Vagina (tissue), 2 donors: ENCODE data around the gene OR8D4.

Experiments used
- POLR2A ChIP-seq, 2 donors: fragments of 450-650 bp; IDR thresholded peaks; one replicate each; pipeline ENCODE4 v1.6.1; 2017; ENCODE audit warnings: antibody characterized with exemption in 2 of 2, mild to moderate bottlenecking in 2 of 2, moderate library complexity in 2 of 2
- POLR2AphosphoS5 ChIP-seq, 2 donors: sonication (generic); formaldehyde crosslinking; IDR thresholded peaks; one replicate each; pipeline ENCODE4 v1.9.0; 2017; ENCODE audit warnings: antibody characterized with exemption in 2 of 2, mild to moderate bottlenecking in 2 of 2, low read depth in 1 of 2; ENCODE audit not compliant: insufficient read depth in 1 of 2
- TF ChIP-seq, protein P1 (sequence below), 3 experiments: fragments of 450-650 bp in 2 of 3; fragments of 200-600 bp in 1 of 3; sonication (generic) in 1 of 3; IDR thresholded peaks; one replicate each; pipeline ENCODE4 v1.5.1; 2017 to 2019; ENCODE audit warnings: antibody characterized with exemption in 3 of 3, mild to moderate bottlenecking in 2 of 3, moderate library complexity in 2 of 3

DNA sequence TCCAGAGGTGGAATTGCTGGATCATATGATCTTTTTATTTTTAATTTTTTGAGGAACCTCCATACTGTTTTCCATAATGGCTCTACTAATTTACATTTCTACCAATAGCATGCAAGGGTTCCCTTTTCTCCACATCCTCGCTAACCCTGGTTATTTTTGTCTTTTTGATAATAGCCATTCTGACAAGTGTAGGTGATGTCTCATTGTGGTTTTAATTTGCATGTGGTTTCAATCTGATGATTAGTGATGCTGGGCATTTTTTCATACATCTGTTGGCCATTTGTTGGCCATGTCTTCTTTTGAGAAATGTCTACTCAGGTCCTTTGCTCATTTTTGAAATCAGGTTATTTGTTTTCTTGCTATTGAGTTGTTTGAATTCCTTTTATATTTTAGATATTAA, 22.1 kb downstream of the OR8D4 start:
- TF ChIP-seq, protein P1, sequence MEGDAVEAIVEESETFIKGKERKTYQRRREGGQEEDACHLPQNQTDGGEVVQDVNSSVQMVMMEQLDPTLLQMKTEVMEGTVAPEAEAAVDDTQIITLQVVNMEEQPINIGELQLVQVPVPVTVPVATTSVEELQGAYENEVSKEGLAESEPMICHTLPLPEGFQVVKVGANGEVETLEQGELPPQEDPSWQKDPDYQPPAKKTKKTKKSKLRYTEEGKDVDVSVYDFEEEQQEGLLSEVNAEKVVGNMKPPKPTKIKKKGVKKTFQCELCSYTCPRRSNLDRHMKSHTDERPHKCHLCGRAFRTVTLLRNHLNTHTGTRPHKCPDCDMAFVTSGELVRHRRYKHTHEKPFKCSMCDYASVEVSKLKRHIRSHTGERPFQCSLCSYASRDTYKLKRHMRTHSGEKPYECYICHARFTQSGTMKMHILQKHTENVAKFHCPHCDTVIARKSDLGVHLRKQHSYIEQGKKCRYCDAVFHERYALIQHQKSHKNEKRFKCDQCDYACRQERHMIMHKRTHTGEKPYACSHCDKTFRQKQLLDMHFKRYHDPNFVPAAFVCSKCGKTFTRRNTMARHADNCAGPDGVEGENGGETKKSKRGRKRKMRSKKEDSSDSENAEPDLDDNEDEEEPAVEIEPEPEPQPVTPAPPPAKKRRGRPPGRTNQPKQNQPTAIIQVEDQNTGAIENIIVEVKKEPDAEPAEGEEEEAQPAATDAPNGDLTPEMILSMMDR (IDR thresholded peaks at IDR 0.05), result no peak
- TF ChIP-seq POLR2AphosphoS5 (IDR thresholded peaks at IDR 0.05; ENCODE audit: insufficient read depth in 1 of 2, low read depth in 1 of 2) (no peak), POLR2A (IDR thresholded peaks at IDR 0.05) (no peak)
